SK-N-SH (cell line): ENCODE data around the gene COX7A2. TPM values are rescaled to one million over a fixed set of nuclear protein-coding genes. Genes with fewer than 3 reads are reported as not detected.

Source experiments
- CTCF ChIA-PET: fragments of 300-600, 350-600 bp; formaldehyde crosslinking; extraction: SDS; loops from one replicate; lab custom pipeline; 2021; lab: Yijun Ruan, JAX
- POLR2A ChIA-PET: fragments of 350-600 bp; sonication (Branson Sonifier 250); formaldehyde crosslinking; extraction: SDS; loops from one replicate; lab custom pipeline; 2020; ENCODE audit warnings: antibody characterized with exemption, inconsistent platforms; lab: Yijun Ruan, JAX
- DNase-seq: peaks from one replicate; pipeline ENCODE4 v3.0.0; 2012
- H2AFZ ChIP-seq: fragments of 200-600 bp; sonication (generic); 2 replicates; pipeline ENCODE4 v1.8.1; 2016; ENCODE audit warnings: antibody characterized with exemption, mild to moderate bottlenecking, low read depth
- H3F3A ChIP-seq: fragments of 200-600 bp; sonication (generic); replicated peaks from 2 replicates; pipeline ENCODE3; 2016; ENCODE audit warnings: antibody characterized with exemption, mild to moderate bottlenecking; ENCODE audit not compliant: insufficient read depth
- H3K27ac ChIP-seq, 2 experiments: fragments of 200-500 bp in 1 of 2; fragments of 200-600 bp in 1 of 2; sonication (Bioruptor generic) in 1 of 2; sonication (generic), shearing (Covaris generic) in 1 of 2; 2 replicates each; pipeline versions ENCODE4 v1.5.1 to v1.6.1; 2014 to 2016; ENCODE audit warnings: low read depth in 2 of 2, inconsistent platforms in 1 of 2, low read length in 1 of 2, mild to moderate bottlenecking in 1 of 2, mixed read lengths in 1 of 2
- H3K27me3 ChIP-seq: fragments of 200-600 bp; sonication (generic), shearing (Covaris generic); 2 replicates; pipeline ENCODE4 v1.6.1; 2016; ENCODE audit warnings: mixed run types; ENCODE audit not compliant: insufficient read depth
- H3K36me3 ChIP-seq, 2 experiments: fragments of 200-500 bp in 1 of 2; fragments of 200-600 bp in 1 of 2; sonication (Bioruptor generic) in 1 of 2; sonication (generic) in 1 of 2; replicated peaks in 1 of 2; 2 replicates each; pipeline versions ENCODE3 to v1.5.1; 2014 to 2016; ENCODE audit warnings: low read length in 1 of 2, mild to moderate bottlenecking in 1 of 2; ENCODE audit not compliant: insufficient read depth in 2 of 2, control insufficient read depth in 1 of 2
- H3K4me1 ChIP-seq, 2 experiments: fragments of 200-500 bp in 1 of 2; fragments of 200-600 bp in 1 of 2; sonication (Bioruptor generic) in 1 of 2; sonication (generic), shearing (Covaris generic) in 1 of 2; 2 replicates each; pipeline versions ENCODE4 v1.5.1 to v1.6.1; 2014 to 2016; ENCODE audit warnings: low read depth in 1 of 2, low read length in 1 of 2, mixed run types in 1 of 2; ENCODE audit not compliant: insufficient read depth in 2 of 2, control insufficient read depth in 1 of 2
- H3K4me2 ChIP-seq: fragments of 200-600 bp; sonication (generic), shearing (Covaris generic); 2 replicates; pipeline ENCODE4 v1.6.1; 2017; ENCODE audit warnings: mixed run types
- H3K4me3 ChIP-seq, 2 experiments: fragments of 200-500 bp in 1 of 2; fragments of 200-600 bp in 1 of 2; sonication (Bioruptor generic) in 1 of 2; sonication (generic), shearing (Covaris generic) in 1 of 2; 2 replicates each; pipeline versions ENCODE4 v1.5.1 to v1.8.1; 2014 to 2016; ENCODE audit warnings: low read depth in 2 of 2, inconsistent platforms in 1 of 2, low read length in 1 of 2, mild to moderate bottlenecking in 1 of 2, mixed read lengths in 1 of 2, moderate library complexity in 1 of 2
- H3K79me2 ChIP-seq: fragments of 200-600 bp; sonication (generic); 2 replicates; pipeline ENCODE4 v1.8.1; 2017; ENCODE audit warnings: mild to moderate bottlenecking; ENCODE audit not compliant: insufficient read depth
- H3K9ac ChIP-seq: fragments of 200-600 bp; sonication (generic); 2 replicates; pipeline ENCODE4 v1.6.1; 2017; ENCODE audit warnings: mixed run types
- H3K9me2 ChIP-seq: fragments of 200-600 bp; sonication (generic); 2 replicates; pipeline ENCODE4 v1.6.1; 2017; ENCODE audit warnings: mixed run types
- H3K9me3 ChIP-seq: fragments of 200-600 bp; sonication (generic); 2 replicates; pipeline ENCODE4 v1.6.1; 2017; ENCODE audit warnings: mixed run types, mild to moderate bottlenecking, moderate library complexity
- H4K20me1 ChIP-seq: fragments of 200-600 bp; sonication (generic); 2 replicates; pipeline ENCODE4 v1.6.1; 2017; ENCODE audit warnings: mild to moderate bottlenecking, mixed run types; ENCODE audit not compliant: insufficient read depth
- CTCF ChIP-seq: fragments of 200-600 bp; sonication (generic); IDR thresholded peaks from 2 replicates; pipeline ENCODE4 v1.6.1; 2017; ENCODE audit warnings: antibody characterized with exemption, mild to moderate bottlenecking, moderate library complexity
- ELF1 ChIP-seq: IDR thresholded peaks from 2 replicates; pipeline ENCODE4 v1.4.0; 2012
- EP300 ChIP-seq, 2 experiments: IDR thresholded peaks; 2 replicates each; pipeline versions ENCODE4 v1.4.0 to v1.6.1; 2012; ENCODE audit warnings: borderline replicate concordance in 1 of 2, low read depth in 1 of 2, low read length in 1 of 2
- FOSL2 ChIP-seq: IDR thresholded peaks from 2 replicates; pipeline ENCODE4 v1.4.0; 2012; ENCODE audit warnings: low read depth, mild to moderate bottlenecking, moderate library complexity, borderline replicate concordance
- FOXM1 ChIP-seq: IDR thresholded peaks from 2 replicates; pipeline ENCODE4 v1.4.0; 2012; ENCODE audit warnings: low read depth, mild to moderate bottlenecking
- GATA2 ChIP-seq: sonication (generic); formaldehyde crosslinking; IDR thresholded peaks from 2 replicates; pipeline ENCODE4 v1.5.0; 2020; ENCODE audit warnings: mild to moderate bottlenecking, missing genetic modification reagents
- JUND ChIP-seq: IDR thresholded peaks from 2 replicates; pipeline ENCODE4 v1.4.0; 2012
- NFIC ChIP-seq: IDR thresholded peaks from 2 replicates; pipeline ENCODE4 v1.4.0; 2012; ENCODE audit warnings: borderline replicate concordance
- NRF1 ChIP-seq: IDR thresholded peaks from 2 replicates; pipeline ENCODE4 v1.6.1; 2012; ENCODE audit warnings: low read depth, mild to moderate bottlenecking, low read length
- POLR2AphosphoS5 ChIP-seq: IDR thresholded peaks from 2 replicates; pipeline ENCODE4 v1.6.1; 2012; ENCODE audit warnings: low read depth, low read length
- RCOR1 ChIP-seq: fragments of 150-350 bp; IDR thresholded peaks from 2 replicates; pipeline ENCODE4 v1.6.1; 2017; ENCODE audit warnings: antibody characterized with exemption, low read length
- REST ChIP-seq: IDR thresholded peaks from 2 replicates; pipeline ENCODE4 v1.6.1; 2012; ENCODE audit warnings: mild to moderate bottlenecking, low read depth, low read length, moderate library complexity
- RFX5 ChIP-seq: IDR thresholded peaks from 2 replicates; pipeline ENCODE4 v1.6.1; 2012; ENCODE audit warnings: mild to moderate bottlenecking, improper control_type of control experiment, low read length
- RXRA ChIP-seq: IDR thresholded peaks from 2 replicates; pipeline ENCODE4 v1.4.0; 2012; ENCODE audit warnings: low read depth, mild to moderate bottlenecking, borderline replicate concordance
- SIN3A ChIP-seq: IDR thresholded peaks from 2 replicates; pipeline ENCODE4 v1.6.1; 2012; ENCODE audit warnings: low read depth, mild to moderate bottlenecking, low read length, moderate library complexity, borderline replicate concordance
- SMC3 ChIP-seq: IDR thresholded peaks from 2 replicates; pipeline ENCODE4 v1.6.1; 2012; ENCODE audit warnings: low read depth, low read length, improper control_type of control experiment
- TCF12 ChIP-seq: IDR thresholded peaks from 2 replicates; pipeline ENCODE4 v1.4.0; 2012
- TEAD4 ChIP-seq: IDR thresholded peaks from 2 replicates; pipeline ENCODE4 v1.4.0; 2012; ENCODE audit warnings: mild to moderate bottlenecking, borderline replicate concordance; ENCODE audit not compliant: insufficient read depth
- ZBTB33 ChIP-seq: IDR thresholded peaks from 2 replicates; pipeline ENCODE4 v1.4.0; 2012; ENCODE audit warnings: low read depth, borderline replicate concordance
- WGBS: methylation state at CpG from one replicate; pipeline ENCODE4 v1.1.6; 2017; ENCODE audit warnings: low lambda C conversion rate; 5-methylcytosine and 5-hydroxymethylcytosine counted together
- polyA plus RNA-seq, 3 experiments: library from polyadenylated mRNA; depleted of rRNA; stranded (reverse); fragments of >200 nt; gene quantifications; 2 replicates each; pipeline ENCODE4 v1.2.3, GENCODE V29; 2012
- TF ChIP-seq, protein P1 (sequence below): fragments of 150-350 bp; IDR thresholded peaks from 2 replicates; pipeline ENCODE4 v1.6.1; 2017; ENCODE audit warnings: antibody characterized with exemption, low read length, low read depth, borderline replicate concordance

The COX7A2 gene
- polyA plus RNA-seq, 1 of the 3 experiments (the other 2 are of a cell fraction) = 431 TPM

DNA sequence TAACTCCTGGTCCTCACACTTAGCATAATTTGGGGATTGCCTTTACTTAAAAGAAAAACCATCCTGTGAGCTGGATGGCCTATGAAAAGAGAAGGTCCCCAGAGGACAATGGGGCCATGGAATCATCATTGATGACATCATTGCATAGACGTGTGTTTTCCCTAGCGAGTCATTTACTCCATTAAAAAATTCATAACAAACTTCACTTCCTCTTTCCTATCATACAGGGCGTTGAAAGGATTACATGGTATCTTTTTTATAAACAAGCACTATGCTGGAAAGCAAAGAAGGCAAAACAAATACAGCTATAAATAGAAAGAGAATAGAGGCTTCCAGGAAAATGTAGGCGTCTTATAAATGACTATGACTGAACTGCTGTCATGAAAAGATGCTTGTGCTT lies 26.4 kb downstream of the COX7A2 start (continued):
- TF ChIP-seq ZBTB33 = no peak
- TF ChIP-seq, all 33 proteins: peak for 0

GRCh38 chr6:75215291-75215690 lies 28.3 kb downstream of the COX7A2 start:
- Histone ChIP-seq H2AFZ (no peak overlapping the region), H3K9ac (no peak overlapping the region), H3K36me3 (no peaks in the 10 kb centered on the region), H3K27ac (no peak overlapping the region), H3K4me3 (no peak overlapping the region), H3K4me2 (no peak overlapping the region), H3K79me2 (no peaks in the 10 kb centered on the region), H3K27me3 (peaks cover 7% of the 10 kb centered on the region; the same call in 1 of the 2 replicates), H3F3A (no peaks in the 10 kb centered on the region), H4K20me1 (no peaks in the 10 kb centered on the region), H3K9me3 (no peaks in the 10 kb centered on the region), H3K4me1 (no peaks in the 10 kb centered on the region; a peak in 2 of 4 replicates), H3K9me2 (no peaks in the 10 kb centered on the region)
- ChIA-PET CTCF (interaction anchor here (0.7 to 1.0 kb wide), 2 partner anchors 1245 to 1482 kb away, joined by 3 read pairs; no protein-coding TSS in a partner anchor), POLR2A (no interaction called here)
- no peak for TF ChIP-seq FOXM1
- TF ChIP-seq TCF12 = no peak
- no peak for TF ChIP-seq EP300 (IDR thresholded peaks at IDR 0.05; ENCODE audit: borderline replicate concordance in 1 of 2, low read depth in 1 of 2, low read length in 1 of 2)
- no peak for TF ChIP-seq CTCF
- no peak for TF ChIP-seq JUND
- TF ChIP-seq FOSL2 = no peak
- no peak for TF ChIP-seq SIN3A
- TF ChIP-seq SMC3 = no peak
- no peak for TF ChIP-seq RFX5
- TF ChIP-seq RXRA = no peak
- no peak for TF ChIP-seq ELF1
- no peak for TF ChIP-seq GATA2 (CRISPR knock-in tag)
- TF ChIP-seq, protein P1, sequence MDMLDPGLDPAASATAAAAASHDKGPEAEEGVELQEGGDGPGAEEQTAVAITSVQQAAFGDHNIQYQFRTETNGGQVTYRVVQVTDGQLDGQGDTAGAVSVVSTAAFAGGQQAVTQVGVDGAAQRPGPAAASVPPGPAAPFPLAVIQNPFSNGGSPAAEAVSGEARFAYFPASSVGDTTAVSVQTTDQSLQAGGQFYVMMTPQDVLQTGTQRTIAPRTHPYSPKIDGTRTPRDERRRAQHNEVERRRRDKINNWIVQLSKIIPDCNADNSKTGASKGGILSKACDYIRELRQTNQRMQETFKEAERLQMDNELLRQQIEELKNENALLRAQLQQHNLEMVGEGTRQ = no peak
- no peak for TF ChIP-seq NRF1
- no peak for TF ChIP-seq RCOR1
- no peak for TF ChIP-seq TEAD4
- no peak for TF ChIP-seq REST
- TF ChIP-seq NFIC = no peak
- TF ChIP-seq POLR2AphosphoS5 = no peak
- DNase-seq = no peak
- 19% methylated on average over 4 of the region's 4 CpGs for WGBS
